ENCODE data around the gene BTBD19.

DNA sequence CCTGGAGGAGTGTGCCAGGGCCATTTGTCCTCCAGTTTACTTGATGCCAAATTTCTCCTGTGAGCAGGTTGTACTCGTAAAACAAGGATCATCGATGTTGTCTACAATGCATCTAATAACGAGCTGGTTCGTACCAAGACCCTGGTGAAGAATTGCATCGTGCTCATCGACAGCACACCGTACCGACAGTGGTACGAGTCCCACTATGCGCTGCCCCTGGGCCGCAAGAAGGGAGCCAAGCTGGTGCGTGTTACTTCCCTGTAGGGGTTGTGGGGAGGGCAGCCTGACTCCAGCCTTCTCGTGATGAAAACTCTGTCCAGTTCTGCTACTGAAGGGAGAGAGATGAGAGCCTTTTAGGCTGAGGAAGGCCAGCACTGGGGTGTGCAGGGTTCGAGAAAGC lies 30.8 kb upstream of the BTBD19 start:
- TF ChIP-seq SIN3A (IDR thresholded peaks at IDR 0.05; ENCODE audit: borderline replicate concordance, low read depth, low read length): no peak
- TF ChIP-seq TAF1 (IDR thresholded peaks at IDR 0.05; ENCODE audit: borderline replicate concordance, low read depth, low read length): no peak
- no peak for TF ChIP-seq FOXJ3 (CRISPR knock-in tag; IDR thresholded peaks at IDR 0.05)

Measured in SK-N-SH (cell line).